Purkinje cell (primary cell): Measurements from ENCODE around the gene GAPDH. TPM values are rescaled to one million over a fixed set of nuclear protein-coding genes. Genes with fewer than 3 reads are reported as not detected.

Source experiments
- polyA plus RNA-seq: library from polyadenylated mRNA; unstranded; fragments of >200 nt; fragmentation: Nextera tagmentation; gene quantifications from 2 replicates; pipeline ENCODE4 v1.2.1, GENCODE V29; 2014

GAPDH gene
- 5,164 and 6,636 TPM in 2 replicates for polyA plus RNA-seq

GRCh38 chr12:6533923-6534694 is at the start of gene GAPDH:
Gene GAPDH, plus strand, starts transcription at chr12:6534517. Its CDS starts 316 bp downstream, at chr12:6534833.

DNA sequence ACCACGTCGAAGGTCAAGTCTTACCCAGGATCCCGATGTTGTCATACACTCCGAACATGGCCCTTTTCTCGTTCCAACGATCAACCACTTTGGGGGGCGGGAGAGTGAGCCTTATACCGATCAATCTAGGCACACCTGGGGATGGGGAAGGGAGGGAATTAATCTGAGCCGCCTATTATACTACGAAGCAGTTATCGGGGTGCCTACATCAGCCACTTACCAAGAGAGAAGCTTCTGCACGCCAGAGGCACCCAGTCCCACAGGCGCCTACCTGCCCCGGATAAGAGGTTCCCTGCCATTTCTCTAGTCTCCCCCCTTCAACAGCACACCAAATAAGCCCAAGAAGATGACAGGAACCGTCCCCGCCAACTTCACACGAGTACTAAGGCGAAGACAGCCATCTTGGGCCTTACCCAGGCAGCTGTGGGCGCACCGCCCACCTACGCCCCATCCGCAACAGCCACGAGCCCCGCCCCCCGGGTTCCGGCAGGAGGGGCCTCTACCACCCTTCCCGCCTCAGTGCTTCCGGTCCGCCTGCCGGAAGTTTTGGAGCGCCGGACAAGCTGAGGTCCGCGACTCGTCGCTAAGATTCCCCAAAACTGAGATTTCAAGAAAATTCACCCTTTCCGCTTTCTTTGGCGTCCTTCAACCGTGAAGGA is 41.4 kb upstream of the GAPDH start, which contains the start of gene MRPL51:
Gene MRPL51, minus strand, starts transcription at position 425 of the 659 bp plus-strand sequence. Its CDS starts 126 bp downstream, at position 299.

GRCh38 chr12:6493497-6494257 is 40.6 kb upstream of the GAPDH start, which contains the start of gene NCAPD2:
Gene NCAPD2, plus strand, starts transcription at chr12:6494102. Its CDS starts 997 bp downstream, at chr12:6495099.

Other genes starting within 250 kb of the GAPDH start
- gene PLEKHG6, start 223.8 kb upstream of the GAPDH start, polyA plus RNA-seq: not detected in 2 replicates
- gene TNFRSF1A, start 192.4 kb upstream of the GAPDH start, polyA plus RNA-seq: 1.3 and 2.3 TPM in 2 replicates
- gene SCNN1A, start 159.0 kb upstream of the GAPDH start, polyA plus RNA-seq: not detected in 2 replicates
- gene LTBR, start 150.4 kb upstream of the GAPDH start, polyA plus RNA-seq: 1.6 and 1.9 TPM in 2 replicates
- gene CD27, start 89.6 kb upstream of the GAPDH start, polyA plus RNA-seq: 1.6 TPM in 1 of 2 replicates, not detected in the other
- 1.5 and 10.6 TPM in 2 replicates for gene TAPBPL, start 82.5 kb upstream of the GAPDH start, polyA plus RNA-seq
- 41.6 and 53.7 TPM in 2 replicates for gene VAMP1, start 63.8 kb upstream of the GAPDH start, polyA plus RNA-seq
- gene MRPL51, start 41.3 kb upstream of the GAPDH start, polyA plus RNA-seq: 404 and 455 TPM in 2 replicates
- 0.74 and 0.78 TPM in 2 replicates for gene NCAPD2, start 40.4 kb upstream of the GAPDH start, polyA plus RNA-seq
- 6.1 and 10.3 TPM in 2 replicates for gene IFFO1, start 21.5 kb downstream of the GAPDH start, polyA plus RNA-seq
- 3.7 and 9.3 TPM in 2 replicates for gene NOP2, start 33.8 kb downstream of the GAPDH start, polyA plus RNA-seq
- 44.9 and 46.5 TPM in 2 replicates for gene CHD4, start 72.9 kb downstream of the GAPDH start, polyA plus RNA-seq
- not detected in 2 replicates for gene LPAR5, start 101.4 kb downstream of the GAPDH start, polyA plus RNA-seq
- not detected in 2 replicates for gene ACRBP, start 112.9 kb downstream of the GAPDH start, polyA plus RNA-seq
- gene ING4, start 128.6 kb downstream of the GAPDH start, polyA plus RNA-seq: 22.4 and 27.0 TPM in 2 replicates
- 2.3 and 2.8 TPM in 2 replicates for gene ZNF384, start 154.9 kb downstream of the GAPDH start, polyA plus RNA-seq
- gene PIANP, start 166.3 kb downstream of the GAPDH start, polyA plus RNA-seq: 15.3 and 29.7 TPM in 2 replicates
- gene COPS7A, start 189.5 kb downstream of the GAPDH start, polyA plus RNA-seq: 52.4 and 53.2 TPM in 2 replicates
- 161 and 204 TPM in 2 replicates for gene MLF2, start 218.6 kb downstream of the GAPDH start, polyA plus RNA-seq
- gene PTMS, start 231.8 kb downstream of the GAPDH start, polyA plus RNA-seq: 10.0 and 10.3 TPM in 2 replicates
- not detected in 2 replicates for gene LAG3, start 238.0 kb downstream of the GAPDH start, polyA plus RNA-seq